ENCODE data around the gene MMP21.

- TF ChIP-seq, protein P1, sequence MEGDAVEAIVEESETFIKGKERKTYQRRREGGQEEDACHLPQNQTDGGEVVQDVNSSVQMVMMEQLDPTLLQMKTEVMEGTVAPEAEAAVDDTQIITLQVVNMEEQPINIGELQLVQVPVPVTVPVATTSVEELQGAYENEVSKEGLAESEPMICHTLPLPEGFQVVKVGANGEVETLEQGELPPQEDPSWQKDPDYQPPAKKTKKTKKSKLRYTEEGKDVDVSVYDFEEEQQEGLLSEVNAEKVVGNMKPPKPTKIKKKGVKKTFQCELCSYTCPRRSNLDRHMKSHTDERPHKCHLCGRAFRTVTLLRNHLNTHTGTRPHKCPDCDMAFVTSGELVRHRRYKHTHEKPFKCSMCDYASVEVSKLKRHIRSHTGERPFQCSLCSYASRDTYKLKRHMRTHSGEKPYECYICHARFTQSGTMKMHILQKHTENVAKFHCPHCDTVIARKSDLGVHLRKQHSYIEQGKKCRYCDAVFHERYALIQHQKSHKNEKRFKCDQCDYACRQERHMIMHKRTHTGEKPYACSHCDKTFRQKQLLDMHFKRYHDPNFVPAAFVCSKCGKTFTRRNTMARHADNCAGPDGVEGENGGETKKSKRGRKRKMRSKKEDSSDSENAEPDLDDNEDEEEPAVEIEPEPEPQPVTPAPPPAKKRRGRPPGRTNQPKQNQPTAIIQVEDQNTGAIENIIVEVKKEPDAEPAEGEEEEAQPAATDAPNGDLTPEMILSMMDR (IDR thresholded peaks at IDR 0.05) = no peak
- TF ChIP-seq POLR2A (IDR thresholded peaks at IDR 0.05) = no peak
- no peak for TF ChIP-seq POLR2AphosphoS5 (IDR thresholded peaks at IDR 0.05; ENCODE audit: insufficient read depth in 1 of 2, low read depth in 1 of 2)
Observed at GRCh38 chr10:125824736-125825135, 49.1 kb upstream of the MMP21 start.
